IMR-90 (cell line): ENCODE results near the gene PDIA2. TPM values are rescaled to one million over a fixed set of nuclear protein-coding genes. Genes with fewer than 3 reads are reported as not detected.

Experiments
- ATAC-seq: fragments of 200-7000 bp; cut with Tn5 transposase; 2 replicates; pipeline ENCODE4 v1.9.1; 2020; ENCODE audit warnings: low read depth, mild to moderate bottlenecking, moderate library complexity
- BruUV-seq: library from RNA; stranded (reverse); fragments of 400-500 nt; replicated peaks from 2 replicates; lab custom pipeline; 2021; lab: Mats Ljungman, UMichigan
- CTCF ChIA-PET: fragments of 300-600 bp; formaldehyde crosslinking; extraction: SDS; loops from one replicate; lab custom pipeline; 2021; ENCODE audit warnings: antibody characterized with exemption; lab: Yijun Ruan, JAX
- POLR2A ChIA-PET: fragments of 300-600 bp; sonication (Branson Sonifier 250); formaldehyde crosslinking; loops from one replicate; lab custom pipeline; 2022; ENCODE audit warnings: antibody characterized with exemption; ENCODE audit not compliant: unreplicated experiment; lab: Charles Lee
- DNase-seq: peaks from one replicate; pipeline ENCODE4 v3.0.0; 2013
- H2AFZ ChIP-seq: replicated peaks from 2 replicates; pipeline ENCODE3; 2013; ENCODE audit warnings: low read length, mild to moderate bottlenecking; ENCODE audit not compliant: poor library complexity
- H2AK5ac ChIP-seq: 2 replicates; pipeline ENCODE4 v1.6.1; 2013; ENCODE audit warnings: low read depth, low read length, inconsistent platforms
- H2AK9ac ChIP-seq: replicated peaks from 2 replicates; pipeline ENCODE3; 2013; ENCODE audit warnings: mild to moderate bottlenecking, low read depth, low read length, moderate library complexity; ENCODE audit not compliant: poor library complexity
- H2BK120ac ChIP-seq: 2 replicates; pipeline ENCODE4 v1.6.1; 2013; ENCODE audit warnings: low read depth, low read length, inconsistent platforms
- H2BK15ac ChIP-seq: 3 replicates; pipeline ENCODE4 v1.6.1; 2013; ENCODE audit warnings: low read depth, low read length, inconsistent platforms
- H2BK20ac ChIP-seq: 2 replicates; pipeline ENCODE4 v1.6.1; 2013; ENCODE audit warnings: low read depth, mild to moderate bottlenecking, inconsistent platforms, low read length, moderate library complexity
- H2BK5ac ChIP-seq: 2 replicates; pipeline ENCODE4 v1.6.1; 2013; ENCODE audit warnings: mild to moderate bottlenecking, low read depth, low read length, inconsistent platforms; ENCODE audit not compliant: poor library complexity, severe bottlenecking
- H3K14ac ChIP-seq: replicated peaks from 2 replicates; pipeline ENCODE4 v1.6.1; 2013; ENCODE audit warnings: low read depth, low read length, inconsistent platforms
- H3K18ac ChIP-seq: 2 replicates; pipeline ENCODE4 v1.6.1; 2013; ENCODE audit warnings: low read depth, low read length, control low read depth
- H3K23ac ChIP-seq: 2 replicates; pipeline ENCODE4 v1.6.1; 2013; ENCODE audit warnings: low read depth, low read length, inconsistent platforms
- H3K27ac ChIP-seq: 2 replicates; pipeline ENCODE4 v1.5.1; 2013; ENCODE audit warnings: mild to moderate bottlenecking, control low read depth, low read length; ENCODE audit not compliant: insufficient read depth
- H3K27me3 ChIP-seq: 2 replicates; pipeline ENCODE4 v1.6.1; 2013; ENCODE audit warnings: low read length; ENCODE audit not compliant: control insufficient read depth, insufficient read depth
- H3K36me3 ChIP-seq: 2 replicates; pipeline ENCODE4 v1.6.1; 2013; ENCODE audit warnings: low read length, mixed read lengths; ENCODE audit not compliant: control insufficient read depth, insufficient read depth
- H3K4ac ChIP-seq: 2 replicates; pipeline ENCODE4 v1.6.1; 2013; ENCODE audit warnings: low read depth, low read length, inconsistent platforms
- H3K4me1 ChIP-seq: 2 replicates; pipeline ENCODE4 v1.6.1; 2013; ENCODE audit warnings: low read length, mixed read lengths; ENCODE audit not compliant: control insufficient read depth, insufficient read depth
- H3K4me2 ChIP-seq: 2 replicates; pipeline ENCODE4 v1.6.1; 2013; ENCODE audit warnings: low read depth, mild to moderate bottlenecking, control low read depth, low read length, moderate library complexity
- H3K4me3 ChIP-seq: 2 replicates; pipeline ENCODE4 v1.5.1; 2013; ENCODE audit warnings: low read depth, mild to moderate bottlenecking, control low read depth, low read length, moderate library complexity; ENCODE audit not compliant: insufficient read depth
- H3K56ac ChIP-seq: 2 replicates; pipeline ENCODE4 v1.6.1; 2013; ENCODE audit warnings: low read length, inconsistent platforms; ENCODE audit not compliant: insufficient read depth; ENCODE audit errors: extremely low read depth
- H3K79me1 ChIP-seq, 2 experiments: 2 replicates each; pipeline ENCODE4 v1.6.1; 2013; ENCODE audit warnings: low read length in 2 of 2, inconsistent platforms in 1 of 2, low read depth in 1 of 2
- H3K9ac ChIP-seq: 2 replicates; pipeline ENCODE4 v1.6.1; 2013; ENCODE audit warnings: low read depth, low read length, control low read depth
- H3K9me1 ChIP-seq: 2 replicates; pipeline ENCODE4 v1.6.1; 2013; ENCODE audit warnings: low read length, inconsistent platforms; ENCODE audit not compliant: insufficient read depth
- H3K9me3 ChIP-seq: 2 replicates; pipeline ENCODE4 v1.6.1; 2013; ENCODE audit warnings: low read length; ENCODE audit not compliant: control insufficient read depth, insufficient read depth
- H4K20me1 ChIP-seq: 2 replicates; pipeline ENCODE4 v1.6.1; 2013; ENCODE audit warnings: low read length, inconsistent platforms; ENCODE audit not compliant: insufficient read depth
- H4K5ac ChIP-seq: 2 replicates; pipeline ENCODE4 v1.6.1; 2013; ENCODE audit warnings: mild to moderate bottlenecking, low read depth, low read length, control low read depth
- H4K8ac ChIP-seq, 2 experiments: 2 replicates each; pipeline ENCODE4 v1.6.1; 2013; ENCODE audit warnings: low read depth in 2 of 2, low read length in 2 of 2, control low read depth in 1 of 2, inconsistent platforms in 1 of 2
- H4K91ac ChIP-seq: 2 replicates; pipeline ENCODE4 v1.6.1; 2013; ENCODE audit warnings: low read depth, low read length, inconsistent platforms; ENCODE audit not compliant: insufficient read depth
- BHLHE40 ChIP-seq: fragments of 150-350 bp; IDR thresholded peaks from 2 replicates; pipeline ENCODE4 v1.6.1; 2016; ENCODE audit warnings: mild to moderate bottlenecking, low read depth, low read length
- FOS ChIP-seq: fragments of 150-350 bp; IDR thresholded peaks from 2 replicates; pipeline ENCODE4 v1.6.1; 2016; ENCODE audit warnings: low read depth, low read length
- MAFK ChIP-seq: IDR thresholded peaks from 2 replicates; pipeline ENCODE4 v1.6.1; 2012; ENCODE audit warnings: low read depth, low read length, improper control_type of control experiment
- MAZ ChIP-seq: IDR thresholded peaks from 2 replicates; pipeline ENCODE4 v1.6.1; 2012; ENCODE audit warnings: low read depth, mild to moderate bottlenecking, low read length, improper control_type of control experiment, moderate library complexity, borderline replicate concordance
- MXI1 ChIP-seq: IDR thresholded peaks from 2 replicates; pipeline ENCODE4 v1.6.1; 2012; ENCODE audit warnings: low read depth, mild to moderate bottlenecking, low read length, moderate library complexity, borderline replicate concordance
- POLR2A ChIP-seq: IDR thresholded peaks from 2 replicates; pipeline ENCODE4 v1.6.1; 2012; ENCODE audit warnings: mild to moderate bottlenecking, low read depth, low read length
- RAD21 ChIP-seq: IDR thresholded peaks from 2 replicates; pipeline ENCODE4 v1.6.1; 2012; ENCODE audit warnings: low read length, improper control_type of control experiment
- RFX5 ChIP-seq: IDR thresholded peaks from 2 replicates; pipeline ENCODE4 v1.8.0; 2012; ENCODE audit warnings: low read depth, mild to moderate bottlenecking, low read length, moderate library complexity
- SMC3 ChIP-seq: fragments of 150-350 bp; IDR thresholded peaks from 2 replicates; pipeline ENCODE4 v1.6.1; 2016; ENCODE audit warnings: low read depth, mild to moderate bottlenecking, antibody characterized with exemption, low read length, moderate library complexity
- USF2 ChIP-seq: fragments of 150-350 bp; IDR thresholded peaks from 2 replicates; pipeline ENCODE4 v1.6.1; 2017; ENCODE audit warnings: mild to moderate bottlenecking, antibody characterized with exemption, low read length, low read depth
- WGBS, 2 experiments: methylation state at CpG; one replicate each; pipeline versions ENCODE4 v1.1.5 to v1.1.7; 2013; ENCODE audit warnings: missing lambda C conversion rate in 2 of 2; ENCODE audit not compliant: insufficient read length in 1 of 2; ENCODE audit errors: extremely low coverage in 2 of 2; 5-methylcytosine and 5-hydroxymethylcytosine counted together
- dilution Hi-C: fragments of 300-500 bp; cut with HindIII; formaldehyde crosslinking; loops from one replicate; pipeline ENCODE4 v1.14.3; 2018; ENCODE audit warnings: low sequenced_read_pairs; ENCODE audit not compliant: unreplicated experiment
- in situ Hi-C: fragments of 300-500 bp; cut with MboI; formaldehyde crosslinking; loops from 3 replicates; pipeline ENCODE4 v1.14.3; 2019; ENCODE audit warnings: low sequenced_read_pairs, inconsistent platforms, mixed read lengths
- intact Hi-C: fragments of 100-400 bp; cut with micrococcal nuclease; formaldehyde crosslinking; loops from 2 replicates; pipeline ENCODE4 v1.10.0; 2022
- polyA plus RNA-seq, 3 experiments: library from polyadenylated mRNA; depleted of rRNA; stranded (reverse); fragments of >200 nt; gene quantifications; 2 replicates each; pipeline ENCODE4 v1.2.3, GENCODE V29; 2012; ENCODE audit warnings: low replicate concordance in 1 of 3
- total RNA-seq: library from RNA; depleted of rRNA; stranded (reverse); fragments of >200 nt; gene quantifications from 2 replicates; pipeline ENCODE4 v1.2.3, GENCODE V29; 2012
- TF ChIP-seq, protein P1 (sequence below): conservative IDR thresholded peaks from 2 replicates; pipeline ENCODE4 v1.5.1; 2012; ENCODE audit warnings: mild to moderate bottlenecking, low read depth, low read length, improper control_type of control experiment

Gene PDIA2
- total and polyA plus RNA-seq, 2 of the 4 experiments (the other 2 are of a cell fraction), result 0.17 TPM; not detected in 1

GRCh38 chr16:242281-242680 is 40.7 kb upstream of the PDIA2 start:
- ChIA-PET CTCF (no interaction called here), POLR2A (no interaction called here)
- H2BK15ac ChIP-seq, result no peak overlapping the region
- no peaks in the 10 kb centered on the region for H3K27me3 ChIP-seq
- no peak overlapping the region for H3K4me3 ChIP-seq
- peaks cover 12% of the 10 kb centered on the region; the same call in 1 of the 2 replicates for H4K20me1 ChIP-seq
- no peak overlapping the region for H2BK5ac ChIP-seq
- DNase-seq (no peak), ATAC-seq (no peak)
- H2AK9ac ChIP-seq, result no peak overlapping the region
- no peak overlapping the region for H2AFZ ChIP-seq
- H2AK5ac ChIP-seq, result no peak overlapping the region; the same call in 1 of the 2 replicates
- no peaks in the 10 kb centered on the region for H3K36me3 ChIP-seq
- in situ Hi-C loops (no loop called here), dilution Hi-C loops (no loop called here), intact Hi-C loops (loop anchor here (5.0 kb wide), 1 partner anchor 90 kb away; no protein-coding TSS in a partner anchor)
- no peak overlapping the region for H3K9ac ChIP-seq
- no peak overlapping the region for H3K18ac ChIP-seq
- no peak overlapping the region for H2BK20ac ChIP-seq
- H3K79me1 ChIP-seq, result peaks cover 26 to 43% of the 10 kb centered on the region in 2 experiments
- no peak overlapping the region for H4K8ac ChIP-seq
- 0 out of 2 replicates have a peak, but pooled peaks cover 8% of the 10 kb centered on the region for H3K9me1 ChIP-seq
- H3K4me1 ChIP-seq, result peaks cover 4% of the 10 kb centered on the region
- H2BK120ac ChIP-seq, result no peak overlapping the region
- H4K5ac ChIP-seq, result no peak overlapping the region
- H3K9me3 ChIP-seq, result no peaks in the 10 kb centered on the region
- no peak overlapping the region for H3K27ac ChIP-seq
- no TSS peak for BruUV-seq
- no peak overlapping the region for H4K91ac ChIP-seq
- H3K4me2 ChIP-seq, result no peak overlapping the region
- no peak overlapping the region for H3K56ac ChIP-seq
- TF ChIP-seq SMC3 (no peak), POLR2A (no peak), MAZ (no peak), FOS (no peak), MAFK (no peak), RFX5 (no peak), RAD21 (no peak), MXI1 (no peak), USF2 (no peak), BHLHE40 (no peak)
- TF ChIP-seq, protein P1, sequence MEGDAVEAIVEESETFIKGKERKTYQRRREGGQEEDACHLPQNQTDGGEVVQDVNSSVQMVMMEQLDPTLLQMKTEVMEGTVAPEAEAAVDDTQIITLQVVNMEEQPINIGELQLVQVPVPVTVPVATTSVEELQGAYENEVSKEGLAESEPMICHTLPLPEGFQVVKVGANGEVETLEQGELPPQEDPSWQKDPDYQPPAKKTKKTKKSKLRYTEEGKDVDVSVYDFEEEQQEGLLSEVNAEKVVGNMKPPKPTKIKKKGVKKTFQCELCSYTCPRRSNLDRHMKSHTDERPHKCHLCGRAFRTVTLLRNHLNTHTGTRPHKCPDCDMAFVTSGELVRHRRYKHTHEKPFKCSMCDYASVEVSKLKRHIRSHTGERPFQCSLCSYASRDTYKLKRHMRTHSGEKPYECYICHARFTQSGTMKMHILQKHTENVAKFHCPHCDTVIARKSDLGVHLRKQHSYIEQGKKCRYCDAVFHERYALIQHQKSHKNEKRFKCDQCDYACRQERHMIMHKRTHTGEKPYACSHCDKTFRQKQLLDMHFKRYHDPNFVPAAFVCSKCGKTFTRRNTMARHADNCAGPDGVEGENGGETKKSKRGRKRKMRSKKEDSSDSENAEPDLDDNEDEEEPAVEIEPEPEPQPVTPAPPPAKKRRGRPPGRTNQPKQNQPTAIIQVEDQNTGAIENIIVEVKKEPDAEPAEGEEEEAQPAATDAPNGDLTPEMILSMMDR, result no peak
- no CpG with 5 or more reads among the region's 10 CpGs for WGBS, 2 experiments
- H3K4ac ChIP-seq, result no peak overlapping the region
- no peak overlapping the region for H3K23ac ChIP-seq
- no peak overlapping the region for H3K14ac ChIP-seq
